Adrenal gland (tissue), 5 donors: ENCODE results near the gene CXCR5.

Source experiments
- CTCF ChIP-seq, 6 experiments: fragments of 450-650 bp in 4 of 6; fragments of 200-600 bp in 2 of 6; sonication (generic) in 1 of 6; IDR thresholded peaks; 1 replicate in 5 of 6; 2 replicates in 1 of 6; pipeline versions ENCODE4 v1.5.1 to v1.8.0; 2016 to 2021; ENCODE audit warnings: antibody characterized with exemption in 6 of 6, mild to moderate bottlenecking in 2 of 6, moderate library complexity in 1 of 6
- POLR2A ChIP-seq, 2 donors: fragments of 450-650 bp; IDR thresholded peaks; one replicate each; pipeline ENCODE4 v1.6.1; 2017; ENCODE audit warnings: antibody characterized with exemption in 2 of 2, mild to moderate bottlenecking in 2 of 2, moderate library complexity in 1 of 2
- donor health status: DM: no; HTN: no; CAD: no.

GRCh38 chr11:118856314-118856713 lies 27.4 kb upstream of the CXCR5 start:
- TF ChIP-seq POLR2A (IDR thresholded peaks at IDR 0.05) (no peak), CTCF (IDR thresholded peaks at IDR 0.05) (no peak)
